Head of caudate nucleus (tissue), 42 donors: ENCODE data around the gene ISL1.

ENCODE experiments used
- DNase-seq, 42 donors: peaks; one replicate each; pipeline versions ENCODE4 v3.0.0 to v3.0.0-alpha.2; 2020 to 2021; ENCODE audit warnings: mixed read lengths in 7 of 42
- intact Hi-C: fragments of 100-400 bp; cut with DNase I; formaldehyde crosslinking; loops from one replicate; pipeline ENCODE4 v1.15.0; 2022

The ISL1 gene

DNA sequence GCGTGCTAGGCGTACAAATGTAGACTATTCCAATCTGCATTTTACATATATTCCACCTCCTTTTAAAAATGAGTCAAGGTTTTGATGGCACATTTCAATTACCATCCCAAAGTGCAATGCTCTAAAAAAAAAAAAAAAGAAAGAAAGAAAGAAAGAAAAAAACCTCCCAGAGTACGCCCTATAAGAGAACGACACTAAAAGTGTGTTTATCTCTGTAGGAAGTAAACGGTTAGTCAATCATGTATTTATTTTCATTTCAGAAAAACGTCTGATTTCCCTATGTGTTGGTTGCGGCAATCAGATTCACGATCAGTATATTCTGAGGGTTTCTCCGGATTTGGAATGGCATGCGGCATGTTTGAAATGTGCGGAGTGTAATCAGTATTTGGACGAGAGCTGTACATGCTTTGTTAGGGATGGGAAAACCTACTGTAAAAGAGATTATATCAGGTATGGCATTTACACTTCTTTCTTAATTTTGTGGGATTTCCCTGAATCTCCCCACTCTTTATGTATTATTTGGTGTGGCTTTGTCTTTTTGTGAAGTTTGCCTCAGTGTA is 1.1 kb downstream of the ISL1 start:
- DNase-seq, result no peak
- intact Hi-C loops, result no loop called here

DNA sequence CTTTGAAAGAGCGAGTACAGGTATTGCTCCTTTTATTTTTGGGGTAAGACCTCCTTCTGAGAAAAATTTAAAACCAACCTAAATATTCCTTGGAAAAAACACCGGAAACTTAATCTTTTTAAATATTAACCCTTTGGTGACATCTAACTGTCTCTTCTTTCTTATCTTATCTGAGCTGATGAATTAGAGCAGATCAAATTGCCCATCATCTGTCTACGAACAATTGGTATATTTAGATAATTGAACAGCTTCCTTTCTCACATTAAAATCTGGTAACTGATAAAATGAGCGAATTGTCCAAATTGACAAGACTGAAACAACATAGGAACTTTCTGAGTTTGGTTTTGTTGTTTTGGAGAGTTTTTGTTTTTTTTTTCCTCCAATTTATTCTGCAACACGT is 2.0 kb downstream of the ISL1 start:
- intact Hi-C loops, result no loop called here
- no peak for DNase-seq

DNA sequence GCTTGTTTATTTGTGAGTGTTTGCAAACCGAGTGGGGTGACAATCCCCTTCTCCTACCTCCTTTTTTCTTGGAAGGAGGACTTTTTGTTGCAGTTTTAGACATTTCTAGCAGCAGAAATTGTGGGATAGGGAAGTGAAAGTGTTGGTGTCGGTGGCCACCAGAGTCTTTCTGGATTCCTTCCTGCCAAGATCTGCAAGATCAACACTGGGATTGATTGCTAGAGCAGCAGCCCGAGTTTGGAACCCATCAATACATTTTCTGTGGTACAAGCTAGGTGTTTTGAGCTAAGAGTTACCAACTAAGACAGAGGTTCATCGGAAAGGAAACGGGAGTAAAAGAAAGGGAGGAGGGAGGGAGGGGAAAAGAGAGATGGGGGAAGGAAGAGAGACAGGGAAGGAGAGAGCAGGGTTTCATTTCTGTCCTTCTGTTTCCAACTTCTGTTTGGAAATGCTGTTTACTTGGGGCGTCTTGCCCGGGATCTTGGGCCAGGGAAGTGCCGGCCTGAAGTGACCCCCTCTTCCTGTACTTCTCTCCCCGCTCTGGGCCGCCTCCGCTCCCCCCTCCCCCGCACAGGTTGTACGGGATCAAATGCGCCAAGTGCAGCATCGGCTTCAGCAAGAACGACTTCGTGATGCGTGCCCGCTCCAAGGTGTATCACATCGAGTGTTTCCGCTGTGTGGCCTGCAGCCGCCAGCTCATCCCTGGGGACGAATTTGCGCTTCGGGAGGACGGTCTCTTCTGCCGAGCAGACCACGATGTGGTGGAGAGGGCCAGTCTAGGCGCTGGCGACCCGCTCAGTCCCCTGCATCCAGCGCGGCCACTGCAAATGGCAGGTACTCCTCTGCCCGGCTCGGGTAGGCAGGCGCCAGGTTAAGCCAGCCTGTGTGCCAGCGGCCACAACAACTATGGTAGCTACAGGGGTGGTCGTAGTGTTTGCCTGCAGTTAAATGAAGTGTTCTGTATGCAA is 4.0 kb downstream of the ISL1 start:
- intact Hi-C loops, result no loop called here
- peak in 21 of 42 donors; percentile 23 to 74 (median 56) for DNase-seq

DNA sequence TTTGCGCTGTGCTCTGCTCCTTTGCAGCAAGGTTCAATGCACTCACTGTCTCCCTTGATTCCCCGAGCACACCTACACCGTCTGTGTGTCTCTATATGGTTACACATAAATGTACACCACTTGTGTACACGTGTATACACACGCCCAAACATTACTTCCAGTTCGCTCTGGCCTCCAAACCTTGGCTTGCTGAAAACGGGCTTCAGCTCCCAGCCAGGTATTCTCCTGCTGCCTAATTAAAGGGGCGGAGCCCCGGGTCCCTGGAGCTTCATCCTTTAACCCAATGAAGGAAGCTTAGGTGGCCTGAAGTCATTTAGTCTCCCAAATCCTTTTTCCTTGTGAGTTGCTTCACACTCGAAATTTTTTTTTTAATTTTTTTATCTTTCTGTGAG is 4.6 kb downstream of the ISL1 start:
- peak in 11 of 42 donors; percentile 7 to 63 (median 41) for DNase-seq
- intact Hi-C loops, result no loop called here

DNA sequence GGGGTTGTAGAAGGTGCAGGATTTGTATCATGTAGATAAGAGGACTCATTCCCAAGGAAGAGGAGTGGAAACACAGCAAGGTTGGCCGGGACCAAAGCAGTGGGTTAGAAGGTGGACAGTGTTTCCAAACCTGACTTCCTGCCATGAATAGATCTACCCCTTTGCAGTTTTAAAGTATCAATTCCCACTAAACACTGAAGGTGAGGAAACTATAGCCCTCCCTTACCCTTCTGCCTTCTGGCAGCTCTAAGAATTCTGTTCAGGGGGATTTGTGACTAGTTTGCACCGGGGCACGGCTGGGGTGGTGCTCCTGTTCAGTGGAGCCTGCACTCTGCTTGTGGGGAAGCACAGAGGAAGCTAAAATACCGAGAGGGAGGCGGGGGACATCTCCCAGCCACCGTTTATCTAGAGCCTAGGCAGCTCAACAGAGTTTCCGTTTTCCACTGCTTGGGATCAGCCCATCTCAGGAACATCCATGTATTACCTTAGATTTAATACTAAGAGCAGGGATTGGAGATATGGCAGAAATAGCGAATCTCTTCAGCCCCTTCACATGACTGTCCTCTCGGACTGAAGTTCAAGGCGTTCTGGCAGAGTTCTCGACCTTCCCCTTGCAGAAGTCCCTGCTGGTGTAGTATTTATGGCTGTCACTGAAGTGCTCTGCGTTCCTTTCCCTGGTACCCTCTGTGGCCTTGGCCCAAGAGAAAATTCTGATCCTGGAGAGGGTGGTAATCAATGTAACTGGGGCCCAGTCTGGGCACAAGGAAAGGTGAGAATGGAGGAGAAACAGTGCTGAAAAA is 5.4 kb downstream of the ISL1 start:
- intact Hi-C loops, result no loop called here
- peak in 3 of 42 donors; percentile 8 to 39 (median 12) for DNase-seq

DNA sequence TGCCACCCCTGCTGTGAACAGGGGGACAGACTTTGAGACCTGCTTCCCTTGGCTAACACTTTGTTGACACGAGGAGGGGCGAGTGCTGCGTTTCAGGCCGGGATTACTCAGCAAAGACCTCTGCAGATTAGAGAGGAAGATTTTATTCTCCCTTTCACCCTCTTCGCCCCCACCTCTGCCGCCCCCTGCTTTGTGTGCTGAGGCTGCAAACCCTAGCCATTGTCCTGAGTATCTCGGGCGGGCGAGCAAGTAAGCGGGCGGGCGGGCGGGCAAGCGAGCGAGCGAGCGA is 6.0 kb downstream of the ISL1 start:
- intact Hi-C loops, result no loop called here
- no peak for DNase-seq

DNA sequence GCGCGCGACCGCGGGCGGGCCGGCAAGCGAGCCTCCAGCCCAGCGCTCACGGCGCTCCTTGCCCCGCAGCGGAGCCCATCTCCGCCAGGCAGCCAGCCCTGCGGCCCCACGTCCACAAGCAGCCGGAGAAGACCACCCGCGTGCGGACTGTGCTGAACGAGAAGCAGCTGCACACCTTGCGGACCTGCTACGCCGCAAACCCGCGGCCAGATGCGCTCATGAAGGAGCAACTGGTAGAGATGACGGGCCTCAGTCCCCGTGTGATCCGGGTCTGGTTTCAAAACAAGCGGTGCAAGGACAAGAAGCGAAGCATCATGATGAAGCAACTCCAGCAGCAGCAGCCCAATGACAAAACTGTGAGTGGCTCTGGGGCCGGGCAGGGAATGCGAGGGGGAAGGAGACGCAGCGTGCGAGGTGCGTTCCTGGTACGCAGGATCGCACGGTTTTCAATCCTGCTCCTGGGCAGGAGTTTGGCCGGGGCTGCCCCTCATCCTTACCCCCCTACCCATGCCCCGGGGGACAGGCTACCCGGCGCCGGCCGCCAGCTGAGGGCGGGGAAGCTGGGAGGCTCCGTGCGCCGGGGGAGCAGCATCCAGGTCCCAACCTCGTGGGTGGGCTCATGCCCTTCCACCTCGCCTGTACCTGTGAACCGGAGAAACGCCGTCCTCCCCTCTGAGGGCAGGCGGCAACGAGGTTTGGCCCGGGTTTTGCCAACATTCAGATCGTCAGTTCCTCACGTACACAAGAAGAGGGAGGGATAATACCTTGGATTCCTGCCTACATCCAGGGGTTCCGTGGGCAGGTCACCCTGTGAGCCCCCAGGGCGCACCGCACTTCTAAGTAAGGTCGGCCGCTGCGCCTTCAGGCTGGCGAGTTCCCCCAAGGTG is 6.6 kb downstream of the ISL1 start:
- peak in 8 of 42 donors; percentile 3 to 49 (median 26) for DNase-seq
- intact Hi-C loops, result no loop called here

DNA sequence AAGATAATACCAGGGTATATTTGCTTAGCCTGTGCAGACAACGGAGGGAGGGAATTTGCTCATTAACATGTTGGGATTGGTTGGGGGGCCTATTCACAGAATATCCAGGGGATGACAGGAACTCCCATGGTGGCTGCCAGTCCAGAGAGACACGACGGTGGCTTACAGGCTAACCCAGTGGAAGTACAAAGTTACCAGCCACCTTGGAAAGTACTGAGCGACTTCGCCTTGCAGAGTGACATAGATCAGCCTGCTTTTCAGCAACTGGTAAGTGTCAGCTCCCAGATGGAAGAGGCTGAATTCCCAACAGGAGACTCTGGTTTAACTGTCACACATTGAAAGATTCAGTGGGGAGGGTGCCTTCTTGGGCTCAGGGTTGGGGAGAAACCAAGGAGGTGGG is 7.9 kb downstream of the ISL1 start:
- DNase-seq, result no peak
- intact Hi-C loops, result no loop called here

DNA sequence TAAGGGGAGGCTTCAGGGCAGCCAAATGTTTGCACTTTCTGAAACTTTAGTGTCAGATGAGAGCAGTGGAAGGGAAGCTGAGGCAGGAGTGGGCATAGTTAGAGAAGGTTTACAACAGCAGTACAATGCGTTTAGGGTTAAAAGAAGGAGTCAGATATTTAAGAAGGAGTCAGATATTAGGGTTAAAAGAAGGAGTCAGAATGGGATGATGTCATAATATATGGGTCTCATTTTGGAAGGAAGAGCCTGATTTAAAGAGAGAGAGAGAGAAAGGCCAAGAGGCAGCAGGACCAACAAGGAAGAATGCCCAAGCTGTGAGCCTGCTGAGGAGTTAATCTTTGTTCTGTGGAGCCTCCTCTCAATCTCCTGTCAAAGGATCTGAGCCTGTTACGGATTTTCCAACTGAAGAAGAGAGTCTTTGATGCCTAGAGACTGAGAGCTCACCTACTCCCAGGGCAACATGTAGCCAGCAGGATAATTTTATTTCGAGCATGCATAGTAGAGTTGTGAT is 9.5 kb downstream of the ISL1 start:
- DNase-seq, result no peak
- intact Hi-C loops, result no loop called here

DNA sequence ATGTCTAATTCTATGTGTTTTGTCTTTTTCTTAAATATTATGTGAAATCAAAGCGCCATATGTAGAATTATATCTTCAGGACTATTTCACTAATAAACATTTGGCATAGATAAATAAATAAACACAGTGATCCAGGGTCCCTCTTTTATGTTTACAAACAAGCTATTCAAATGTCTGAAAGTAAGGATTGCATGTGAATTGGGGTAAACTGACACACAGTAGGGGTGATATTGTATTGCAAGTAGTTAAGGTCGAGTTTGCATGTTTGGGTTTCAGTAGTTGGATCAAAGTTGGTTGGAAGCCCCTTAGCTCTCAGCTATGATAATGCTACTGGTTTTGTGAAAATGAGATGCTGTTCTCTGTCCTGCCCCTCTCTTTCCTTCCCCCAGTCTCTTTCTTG is 11.4 kb downstream of the ISL1 start:
- DNase-seq, result no peak
- intact Hi-C loops, result no loop called here

DNA sequence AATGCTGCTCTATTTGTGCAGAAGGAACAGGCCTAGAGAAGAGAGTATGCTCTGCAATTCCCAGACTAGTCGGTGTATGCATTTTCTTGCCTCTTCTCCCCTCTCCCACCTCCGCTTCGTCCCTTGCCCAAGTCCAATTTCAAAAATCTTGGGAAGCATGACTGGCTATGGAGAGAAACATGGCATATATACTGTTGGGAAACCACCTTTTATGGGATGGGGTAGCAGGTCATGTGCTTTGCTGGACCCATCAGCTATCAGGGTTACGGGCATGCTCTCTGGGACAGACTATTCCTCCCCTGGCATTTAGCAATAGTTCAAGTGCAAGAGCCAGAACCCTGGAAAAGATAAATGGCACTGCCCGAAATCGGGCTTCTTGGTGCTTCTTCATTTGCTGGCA is 12.0 kb downstream of the ISL1 start:
- intact Hi-C loops, result no loop called here
- DNase-seq, result no peak

DNA sequence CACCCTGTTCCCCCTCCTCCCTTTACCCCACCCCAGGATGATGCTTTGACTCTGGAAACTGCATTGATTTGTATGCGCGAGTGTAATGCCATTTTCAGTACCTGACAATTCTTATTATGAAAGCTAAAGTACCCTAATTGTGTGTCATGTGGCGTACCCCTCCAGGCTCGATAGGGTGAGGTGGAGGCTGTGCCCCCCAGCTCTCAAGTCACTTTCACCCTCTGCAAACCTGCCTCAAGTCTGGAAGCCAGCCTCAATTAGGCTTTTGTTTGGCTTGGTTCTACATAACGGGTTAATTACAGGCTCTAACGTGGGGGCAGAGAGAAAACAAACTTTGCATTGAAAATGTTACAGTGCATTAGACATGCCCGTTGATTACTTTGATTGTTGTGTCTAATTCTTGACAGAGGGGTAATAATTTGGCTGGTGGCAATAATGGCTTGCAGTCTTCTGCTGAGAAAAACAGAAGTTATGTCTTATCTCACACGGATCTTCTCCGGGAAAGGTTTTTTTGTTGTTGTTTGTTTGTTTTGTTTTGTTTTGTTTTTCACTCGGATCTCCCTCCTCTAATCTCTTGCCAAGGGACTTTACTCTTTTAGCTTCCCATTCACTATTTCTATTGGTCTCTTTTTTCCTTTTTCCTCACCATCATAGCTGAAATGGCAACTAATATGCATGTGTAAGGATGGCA is 12.6 kb downstream of the ISL1 start:
- intact Hi-C loops, result no loop called here
- no peak for DNase-seq

DNA sequence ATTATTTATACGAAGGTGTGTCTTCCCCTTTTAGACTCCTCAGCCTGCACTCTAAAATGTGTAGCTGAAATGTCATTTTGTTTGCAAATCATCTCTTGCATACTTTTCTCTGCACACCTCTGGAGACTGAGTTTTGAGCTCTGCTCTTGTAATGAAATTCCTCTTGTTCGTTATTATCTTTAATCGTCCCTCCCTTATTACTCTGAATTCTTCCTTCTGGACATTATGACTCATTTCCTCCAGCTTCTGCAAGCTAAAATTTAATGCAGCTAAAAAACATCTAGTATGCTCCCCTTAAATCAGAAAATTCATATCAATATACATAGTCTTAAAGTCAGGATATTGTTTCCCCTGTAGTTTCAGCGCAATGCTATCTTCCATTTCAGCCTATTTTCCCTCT is 13.5 kb downstream of the ISL1 start:
- no peak for DNase-seq
- intact Hi-C loops, result no loop called here

DNA sequence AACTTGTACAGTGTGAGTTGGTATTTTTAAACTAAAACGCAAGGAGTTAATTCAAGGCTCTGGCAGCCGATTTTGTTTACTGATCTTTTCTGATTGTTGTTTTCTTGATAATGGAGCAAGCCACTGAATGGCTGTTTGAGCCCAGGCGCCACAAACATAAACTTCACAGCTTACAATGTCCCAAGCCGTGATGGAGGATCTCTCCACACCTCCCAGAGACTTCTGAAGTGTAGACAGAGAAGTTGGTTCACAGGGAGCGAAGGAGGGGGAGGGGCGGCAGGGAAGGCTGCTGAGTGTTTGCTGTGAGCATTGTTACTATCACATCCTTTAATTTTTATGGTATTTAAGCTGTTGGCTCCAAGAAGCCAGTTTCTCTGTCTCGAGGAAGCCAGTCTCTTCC is 14.7 kb downstream of the ISL1 start:
- intact Hi-C loops, result no loop called here
- no peak for DNase-seq

DNA sequence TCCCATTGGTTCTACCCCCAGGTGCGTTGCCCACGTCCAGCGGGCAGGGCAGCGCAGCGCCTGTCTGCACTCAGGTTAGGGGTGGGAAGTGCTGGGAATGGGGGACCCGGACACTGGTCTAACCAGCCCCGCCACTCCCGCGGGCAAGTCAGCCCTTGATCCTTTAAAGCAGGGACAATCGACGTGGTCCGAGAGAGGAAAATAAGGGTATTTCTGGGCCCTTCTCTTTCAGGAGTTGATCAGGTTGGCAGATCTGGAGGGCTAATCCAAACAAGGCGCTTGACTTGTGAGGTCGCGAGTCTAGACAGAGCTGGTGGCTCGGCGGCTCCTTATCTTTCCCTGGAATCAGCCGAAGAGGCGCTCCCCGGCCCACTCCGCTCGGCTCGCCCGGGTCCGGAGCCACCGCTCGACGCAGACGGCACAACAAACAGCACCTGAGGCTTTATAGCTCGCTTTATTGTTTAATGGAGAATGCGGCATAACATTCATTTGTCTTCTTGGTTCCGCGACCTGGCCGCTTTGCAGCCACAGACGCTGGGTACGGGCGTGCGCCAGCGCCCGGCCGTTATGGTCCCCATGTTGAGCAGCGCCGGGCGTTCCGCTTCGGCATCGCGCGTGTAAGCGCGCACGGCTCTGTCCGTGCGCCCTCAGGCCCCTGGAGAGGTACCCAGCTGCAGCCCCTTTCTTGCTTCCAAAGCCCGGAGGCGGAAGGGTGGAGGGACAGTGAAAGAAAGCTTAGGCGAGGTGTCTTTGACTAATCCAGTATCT is 15.8 kb downstream of the ISL1 start:
- intact Hi-C loops, result no loop called here
- DNase-seq, result peak in 3 of 42 donors; percentile 15 to 31 (median 20)

DNA sequence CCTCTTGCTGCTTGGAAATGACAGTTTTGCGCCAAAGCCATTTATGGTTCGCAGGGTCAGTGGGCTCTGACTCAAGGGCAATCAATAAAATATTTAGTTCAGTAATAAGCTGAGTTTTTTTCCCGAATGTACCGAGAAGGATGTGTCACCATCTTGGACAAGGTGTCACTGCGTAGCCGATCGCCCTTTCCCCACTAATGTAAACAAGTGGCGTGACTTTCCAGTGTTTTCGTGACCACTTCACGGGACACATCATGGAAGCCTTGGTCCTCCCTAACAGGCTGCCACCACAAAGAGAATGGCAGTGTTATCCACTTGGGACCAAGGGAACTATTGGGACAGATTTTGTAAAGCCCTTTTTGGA is 16.4 kb downstream of the ISL1 start:
- no peak for DNase-seq
- intact Hi-C loops, result no loop called here

DNA sequence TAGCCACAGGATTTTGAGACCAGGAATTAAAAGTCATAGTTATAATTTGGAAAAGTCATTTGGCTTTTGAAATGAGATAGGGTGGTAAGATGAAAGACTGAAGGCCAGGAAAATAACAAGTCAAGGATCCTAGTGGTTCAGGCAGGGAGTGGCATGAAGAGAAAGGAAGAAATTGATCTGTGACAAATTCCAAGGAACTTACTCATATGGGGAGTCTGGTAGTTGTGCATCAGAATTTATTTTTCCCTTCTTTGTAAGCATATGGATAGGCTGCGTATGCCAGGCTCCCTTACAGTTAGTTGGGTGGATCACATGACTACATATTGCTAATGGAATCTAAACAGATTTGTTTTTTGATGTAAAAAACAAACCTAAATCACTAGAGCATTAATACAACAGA is 21.0 kb downstream of the ISL1 start:
- no peak for DNase-seq
- intact Hi-C loops, result no loop called here

DNA sequence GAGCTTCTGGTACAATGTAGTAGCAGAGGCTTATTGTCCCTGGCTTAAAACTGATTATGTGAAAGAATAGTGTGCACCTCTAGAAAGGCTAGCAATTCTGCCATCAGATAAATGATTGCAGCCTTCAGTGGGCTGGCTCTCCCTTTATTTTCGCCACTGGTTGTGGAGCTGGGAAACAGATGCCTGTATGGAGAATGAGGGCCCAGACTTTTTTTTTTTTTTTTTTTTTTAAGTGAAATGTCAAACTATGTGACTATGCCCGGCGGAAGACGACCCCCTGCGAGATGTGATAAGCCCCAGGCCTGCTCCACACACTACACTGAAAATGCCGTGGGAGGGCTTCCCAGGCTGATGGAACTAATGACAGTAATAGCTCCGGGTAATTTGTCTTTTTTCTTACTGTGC is 28.7 kb downstream of the ISL1 start:
- no peak for DNase-seq
- intact Hi-C loops, result no loop called here
